ENCODE measurements around the gene ZFP57.
"Not testable (repeated sequence)": the region's sequence is repeated elsewhere in the genome, so short reads cannot be mapped to it uniquely, and the experiment has no call there.

The ZFP57 gene

GRCh38 chr6:29681811-29682210 lies 859 bp upstream of the ZFP57 start:
- no peaks in the 10 kb centered on the region for H3K9me3 ChIP-seq (ENCODE audit: control insufficient read depth, insufficient read depth, low read length)
- H3K4me3 ChIP-seq (ENCODE audit: low read depth, low read length), result no peak overlapping the region
- H3K9ac ChIP-seq (ENCODE audit: low read depth, low read length), result no peak overlapping the region
- H3K36me3 ChIP-seq (ENCODE audit: control insufficient read depth, insufficient read depth, low read length), result no peaks in the 10 kb centered on the region
- peaks cover 10% of the 10 kb centered on the region for H3K4me1 ChIP-seq (ENCODE audit: control insufficient read depth, insufficient read depth, low read length)
- H3K27me3 ChIP-seq (ENCODE audit: control insufficient read depth, insufficient read depth, low read length), result no peaks in the 10 kb centered on the region

DNA sequence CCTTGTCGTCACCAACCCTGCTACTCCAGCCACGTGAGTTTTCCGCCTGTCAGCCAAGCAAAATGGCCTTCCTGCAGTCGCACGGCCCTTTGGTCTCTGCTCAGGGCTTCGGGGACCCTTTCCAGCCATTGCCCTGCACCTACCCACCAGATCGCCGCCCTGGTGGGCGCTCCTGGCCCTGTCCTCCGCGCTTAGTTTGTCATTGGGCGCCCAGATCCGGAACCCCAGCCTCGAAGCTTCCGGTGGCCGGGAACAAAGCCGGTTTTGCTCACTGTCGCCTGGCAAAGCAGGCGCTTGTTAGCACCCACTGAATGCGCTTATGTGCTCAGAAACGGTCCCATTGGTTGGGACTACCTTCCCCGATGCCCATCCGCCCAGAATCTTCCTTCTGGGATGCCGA lies 536 bp downstream of the ZFP57 start:
- no peaks in the 10 kb centered on the region for H3K27me3 ChIP-seq (ENCODE audit: control insufficient read depth, insufficient read depth, low read length)
- H3K9ac ChIP-seq (ENCODE audit: low read depth, low read length), result no peak overlapping the region
- H3K4me3 ChIP-seq (ENCODE audit: low read depth, low read length), result no peak overlapping the region
- no peaks in the 10 kb centered on the region for H3K36me3 ChIP-seq (ENCODE audit: control insufficient read depth, insufficient read depth, low read length)
- peaks cover 10% of the 10 kb centered on the region for H3K4me1 ChIP-seq (ENCODE audit: control insufficient read depth, insufficient read depth, low read length)
- no peaks in the 10 kb centered on the region for H3K9me3 ChIP-seq (ENCODE audit: control insufficient read depth, insufficient read depth, low read length)

- H3K27me3 ChIP-seq (ENCODE audit: control insufficient read depth, insufficient read depth, low read length), result no peaks in the 10 kb centered on the region
- H3K9me3 ChIP-seq (ENCODE audit: control insufficient read depth, insufficient read depth, low read length), result no peaks in the 10 kb centered on the region
- no peak overlapping the region for H3K4me3 ChIP-seq (ENCODE audit: low read depth, low read length)
- no peak overlapping the region for H3K9ac ChIP-seq (ENCODE audit: low read depth, low read length)
- H3K36me3 ChIP-seq (ENCODE audit: control insufficient read depth, insufficient read depth, low read length), result no peaks in the 10 kb centered on the region
- H3K4me1 ChIP-seq (ENCODE audit: control insufficient read depth, insufficient read depth, low read length), result peaks cover 10% of the 10 kb centered on the region
These were observed 990 bp downstream of the ZFP57 start for GRCh38 chr6:29679962-29680361.

GRCh38 chr6:29678114-29678513 lies 2.8 kb downstream of the ZFP57 start:
- Histone ChIP-seq H3K27me3 (ENCODE audit: control insufficient read depth, insufficient read depth, low read length) (no peaks in the 10 kb centered on the region), H3K4me3 (ENCODE audit: low read depth, low read length) (no peak overlapping the region), H3K9me3 (ENCODE audit: control insufficient read depth, insufficient read depth, low read length) (no peaks in the 10 kb centered on the region), H3K4me1 (ENCODE audit: control insufficient read depth, insufficient read depth, low read length) (peaks cover 2% of the 10 kb centered on the region), H3K9ac (ENCODE audit: low read depth, low read length) (no peak overlapping the region), H3K36me3 (ENCODE audit: control insufficient read depth, insufficient read depth, low read length) (no peaks in the 10 kb centered on the region)

DNA sequence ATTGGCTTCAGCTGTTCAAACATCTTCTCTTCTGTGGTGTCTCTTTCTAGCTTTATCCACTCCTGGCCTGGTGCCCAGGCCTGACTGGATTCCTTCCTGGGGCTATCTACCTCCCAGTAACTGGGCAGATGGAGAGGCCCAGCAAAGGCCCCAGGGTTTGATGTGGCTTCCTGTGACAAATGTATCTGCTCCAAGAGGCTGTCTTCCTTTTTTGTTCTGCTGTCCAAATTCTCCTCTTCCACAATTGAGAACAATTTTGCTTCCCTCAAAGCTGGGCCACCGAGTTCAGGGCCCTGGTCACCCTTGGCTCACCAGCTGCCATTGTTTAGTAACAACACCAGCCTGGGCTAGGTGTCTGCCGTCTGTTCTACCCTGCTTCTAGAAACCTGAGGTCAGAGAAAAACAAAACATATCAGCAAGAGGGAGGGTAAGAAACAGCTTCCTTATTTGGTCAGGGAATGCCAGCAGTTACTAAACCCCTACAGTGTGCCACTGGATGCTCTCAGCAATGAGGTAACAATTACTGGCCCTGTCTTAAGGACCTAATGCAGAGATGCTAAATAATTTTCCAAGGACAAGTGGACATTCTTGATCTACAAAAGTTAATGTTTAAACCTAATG lies 3.9 kb downstream of the ZFP57 start:
- Histone ChIP-seq H3K4me3 (ENCODE audit: low read depth, low read length) (no peak overlapping the region), H3K4me1 (ENCODE audit: control insufficient read depth, insufficient read depth, low read length) (peaks cover 2% of the 10 kb centered on the region), H3K27me3 (ENCODE audit: control insufficient read depth, insufficient read depth, low read length) (no peaks in the 10 kb centered on the region), H3K9ac (ENCODE audit: low read depth, low read length) (no peak overlapping the region), H3K9me3 (ENCODE audit: control insufficient read depth, insufficient read depth, low read length) (no peaks in the 10 kb centered on the region), H3K36me3 (ENCODE audit: control insufficient read depth, insufficient read depth, low read length) (no peaks in the 10 kb centered on the region)

DNA sequence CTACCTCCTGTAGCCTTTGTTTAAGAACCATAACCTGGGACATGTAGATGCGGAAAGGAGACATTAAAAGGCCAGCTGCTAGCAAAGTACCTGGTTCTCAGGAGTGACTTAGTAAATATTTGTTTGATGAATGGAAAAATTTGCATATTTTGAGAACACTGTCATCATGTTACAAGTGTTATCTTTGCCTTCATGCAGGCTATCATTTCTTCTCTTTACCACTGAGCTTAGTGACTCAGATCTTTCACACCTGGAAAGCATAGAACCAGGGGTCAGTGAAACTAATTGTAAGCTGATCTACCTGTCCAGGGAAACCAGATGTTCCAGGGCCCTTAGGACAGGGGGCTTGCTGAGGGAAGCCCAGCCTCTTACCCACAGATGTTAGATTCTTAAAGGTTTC lies 5.4 kb downstream of the ZFP57 start:
- Histone ChIP-seq H3K9me3 (ENCODE audit: control insufficient read depth, insufficient read depth, low read length) (no peaks in the 10 kb centered on the region), H3K4me1 (ENCODE audit: control insufficient read depth, insufficient read depth, low read length) (peaks cover 2% of the 10 kb centered on the region), H3K27me3 (ENCODE audit: control insufficient read depth, insufficient read depth, low read length) (no peaks in the 10 kb centered on the region), H3K4me3 (ENCODE audit: low read depth, low read length) (no peak overlapping the region), H3K36me3 (ENCODE audit: control insufficient read depth, insufficient read depth, low read length) (no peaks in the 10 kb centered on the region), H3K9ac (ENCODE audit: low read depth, low read length) (no peak overlapping the region)

DNA sequence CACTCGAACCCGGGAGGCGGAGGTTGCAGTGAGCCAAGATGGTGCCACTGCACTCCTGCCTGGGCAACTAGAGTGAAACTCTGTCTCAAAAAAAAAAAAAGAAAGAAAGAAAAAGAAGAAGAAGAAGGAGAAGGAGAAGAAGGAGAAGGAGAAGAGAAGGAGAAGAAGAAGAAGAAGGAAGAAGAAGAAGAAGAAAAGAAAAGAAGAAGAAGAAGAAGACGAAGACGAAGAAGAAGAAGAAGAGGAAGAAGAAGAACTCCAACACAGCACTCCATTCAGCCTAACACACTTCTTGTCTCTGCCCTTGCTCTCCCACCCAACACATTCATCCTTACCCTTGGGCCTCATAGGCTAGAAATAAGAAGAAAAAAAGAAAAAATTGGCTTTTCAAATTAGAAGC lies 6.9 kb downstream of the ZFP57 start:
- Histone ChIP-seq H3K9ac (ENCODE audit: low read depth, low read length) (no peak overlapping the region), H3K4me3 (ENCODE audit: low read depth, low read length) (no peak overlapping the region), H3K9me3 (ENCODE audit: control insufficient read depth, insufficient read depth, low read length) (no peaks in the 10 kb centered on the region), H3K27me3 (ENCODE audit: control insufficient read depth, insufficient read depth, low read length) (no peaks in the 10 kb centered on the region), H3K4me1 (ENCODE audit: control insufficient read depth, insufficient read depth, low read length) (peaks cover 2% of the 10 kb centered on the region), H3K36me3 (ENCODE audit: control insufficient read depth, insufficient read depth, low read length) (no peaks in the 10 kb centered on the region)

DNA sequence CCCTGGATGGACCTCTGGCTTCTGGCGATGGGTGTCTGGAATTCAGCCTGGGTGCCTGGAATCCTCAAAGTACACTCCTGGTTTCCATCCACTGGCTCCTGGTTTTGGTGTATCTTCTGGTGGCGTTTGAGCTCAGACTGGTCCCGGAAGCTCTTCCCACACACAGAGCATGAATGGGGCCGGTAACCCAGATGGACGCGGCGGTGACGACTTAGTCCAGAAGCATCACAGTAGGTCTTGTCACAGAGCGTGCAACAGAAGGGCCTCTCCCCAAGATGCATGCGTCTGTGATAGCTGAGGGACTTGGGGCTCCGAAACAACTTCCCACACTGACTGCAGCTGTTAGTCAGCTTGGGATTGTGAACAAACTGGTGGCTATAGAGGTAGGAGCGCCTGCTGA lies 7.8 kb downstream of the ZFP57 start:
- Histone ChIP-seq H3K4me3 (ENCODE audit: low read depth, low read length) (no peak overlapping the region), H3K4me1 (ENCODE audit: control insufficient read depth, insufficient read depth, low read length) (peaks cover 5% of the 10 kb centered on the region)

DNA sequence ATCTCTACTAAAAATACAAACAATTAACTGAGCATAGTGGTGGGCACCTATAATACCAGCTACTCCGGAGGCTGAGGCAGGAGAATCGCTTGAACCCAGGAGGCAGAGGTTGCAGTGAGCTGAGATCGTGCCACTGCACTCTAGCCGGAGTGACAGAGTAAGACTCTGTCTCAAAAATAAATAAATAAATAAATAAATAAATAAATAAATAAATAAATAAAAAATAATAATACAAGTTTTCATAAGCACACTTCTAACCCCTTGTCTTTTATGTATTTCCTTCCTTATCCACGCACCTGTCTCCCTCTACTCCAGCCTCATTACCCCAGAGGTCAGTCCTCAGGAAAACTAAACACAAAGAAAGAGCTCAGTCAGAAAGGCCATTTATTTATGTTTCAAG lies 8.8 kb downstream of the ZFP57 start:
- H3K4me3 ChIP-seq (ENCODE audit: low read depth, low read length); H3K36me3 ChIP-seq (ENCODE audit: control insufficient read depth, insufficient read depth, low read length); H3K27me3 ChIP-seq (ENCODE audit: control insufficient read depth, insufficient read depth, low read length); H3K9me3 ChIP-seq (ENCODE audit: control insufficient read depth, insufficient read depth, low read length); H3K9ac ChIP-seq (ENCODE audit: low read depth, low read length): not testable (repeated sequence)
- peaks cover 13% of the 10 kb centered on the region for H3K4me1 ChIP-seq (ENCODE audit: control insufficient read depth, insufficient read depth, low read length)

More for the DNA sequence above, 7.8 kb downstream of the ZFP57 start:
- H3K27me3 ChIP-seq (ENCODE audit: control insufficient read depth, insufficient read depth, low read length), result no peaks in the 10 kb centered on the region
- no peak overlapping the region for H3K9ac ChIP-seq (ENCODE audit: low read depth, low read length)
- H3K36me3 ChIP-seq (ENCODE audit: control insufficient read depth, insufficient read depth, low read length), result no peaks in the 10 kb centered on the region
- H3K9me3 ChIP-seq (ENCODE audit: control insufficient read depth, insufficient read depth, low read length), result no peaks in the 10 kb centered on the region

DNA sequence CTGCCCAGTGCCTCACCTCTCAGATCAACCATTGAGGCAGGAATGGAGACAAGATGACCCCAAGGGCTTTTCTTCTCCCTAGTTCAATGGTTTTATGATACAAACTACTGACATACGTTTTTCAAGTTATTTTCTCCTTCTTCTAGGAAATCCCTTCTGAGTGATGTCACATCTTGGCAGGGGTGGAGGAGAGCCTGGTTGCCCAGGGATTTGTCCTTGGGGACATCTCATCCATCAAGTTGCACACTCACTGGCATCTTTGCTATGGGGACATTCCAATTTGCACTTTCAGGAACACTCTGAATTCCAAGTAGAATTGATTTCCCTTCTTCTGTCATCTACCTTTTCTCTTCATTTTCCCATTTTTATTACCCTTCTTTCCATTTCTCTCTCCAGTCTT lies 9.9 kb downstream of the ZFP57 start:
- Histone ChIP-seq H3K9ac (ENCODE audit: low read depth, low read length) (no peak overlapping the region), H3K4me1 (ENCODE audit: control insufficient read depth, insufficient read depth, low read length) (peaks cover 24% of the 10 kb centered on the region), H3K4me3 (ENCODE audit: low read depth, low read length) (no peak overlapping the region), H3K27me3 (ENCODE audit: control insufficient read depth, insufficient read depth, low read length) (no peaks in the 10 kb centered on the region), H3K36me3 (ENCODE audit: control insufficient read depth, insufficient read depth, low read length) (no peaks in the 10 kb centered on the region), H3K9me3 (ENCODE audit: control insufficient read depth, insufficient read depth, low read length) (no peaks in the 10 kb centered on the region)

DNA sequence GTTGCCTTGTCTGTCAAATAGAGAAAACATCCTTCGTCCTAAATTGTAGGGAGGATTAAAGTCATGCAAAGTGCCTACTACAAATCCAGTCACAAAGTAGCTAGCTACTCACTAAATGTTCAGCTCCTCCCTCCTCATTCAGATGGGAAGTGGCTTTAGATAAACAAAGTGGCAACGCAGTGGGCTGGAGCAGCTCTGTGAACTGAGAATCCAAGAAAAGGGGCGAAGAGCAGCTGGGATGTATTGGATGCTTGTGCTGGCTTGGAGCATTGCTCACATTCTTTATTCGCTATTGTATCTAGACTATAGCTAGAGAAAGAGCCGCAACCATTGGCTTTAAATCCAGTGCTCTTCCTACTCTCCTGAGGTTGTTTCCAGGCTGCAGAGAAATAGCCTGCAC lies 13.8 kb downstream of the ZFP57 start:
- Histone ChIP-seq H3K4me3 (ENCODE audit: low read depth, low read length) (peak overlapping the region; percentile 33), H3K36me3 (ENCODE audit: control insufficient read depth, insufficient read depth, low read length) (no peaks in the 10 kb centered on the region), H3K4me1 (ENCODE audit: control insufficient read depth, insufficient read depth, low read length) (peaks cover 38% of the 10 kb centered on the region), H3K9me3 (ENCODE audit: control insufficient read depth, insufficient read depth, low read length) (no peaks in the 10 kb centered on the region), H3K27me3 (ENCODE audit: control insufficient read depth, insufficient read depth, low read length) (no peaks in the 10 kb centered on the region), H3K9ac (ENCODE audit: low read depth, low read length) (no peak overlapping the region)

DNA sequence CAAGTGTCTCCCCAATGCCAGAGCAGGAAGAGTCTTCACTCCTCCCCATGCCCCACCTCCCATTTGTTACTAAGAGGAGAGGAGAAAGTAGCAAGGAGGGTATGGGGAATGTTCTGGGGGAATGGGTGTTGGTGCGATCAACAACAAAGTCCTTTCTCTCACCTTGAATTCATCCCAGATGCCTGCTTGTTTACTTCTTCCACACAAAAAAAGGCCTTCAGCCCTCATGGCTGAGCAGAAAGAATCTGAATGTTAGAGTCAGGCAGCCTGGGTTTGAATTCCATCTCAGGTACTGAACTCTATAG lies 14.2 kb downstream of the ZFP57 start:
- no peak overlapping the region for H3K9ac ChIP-seq (ENCODE audit: low read depth, low read length)
- peaks cover 38% of the 10 kb centered on the region for H3K4me1 ChIP-seq (ENCODE audit: control insufficient read depth, insufficient read depth, low read length)
- no peak overlapping the region for H3K4me3 ChIP-seq (ENCODE audit: low read depth, low read length)
- no peaks in the 10 kb centered on the region for H3K36me3 ChIP-seq (ENCODE audit: control insufficient read depth, insufficient read depth, low read length)
- no peaks in the 10 kb centered on the region for H3K27me3 ChIP-seq (ENCODE audit: control insufficient read depth, insufficient read depth, low read length)
- no peaks in the 10 kb centered on the region for H3K9me3 ChIP-seq (ENCODE audit: control insufficient read depth, insufficient read depth, low read length)
